ENCODE data around the gene AEBP1. TPM values are rescaled to one million over a fixed set of nuclear protein-coding genes. Genes with fewer than 3 reads are reported as not detected.

AEBP1 gene
- total RNA-seq, 2 donors from 2014 or later, result 40.4 to 219 TPM

DNA sequence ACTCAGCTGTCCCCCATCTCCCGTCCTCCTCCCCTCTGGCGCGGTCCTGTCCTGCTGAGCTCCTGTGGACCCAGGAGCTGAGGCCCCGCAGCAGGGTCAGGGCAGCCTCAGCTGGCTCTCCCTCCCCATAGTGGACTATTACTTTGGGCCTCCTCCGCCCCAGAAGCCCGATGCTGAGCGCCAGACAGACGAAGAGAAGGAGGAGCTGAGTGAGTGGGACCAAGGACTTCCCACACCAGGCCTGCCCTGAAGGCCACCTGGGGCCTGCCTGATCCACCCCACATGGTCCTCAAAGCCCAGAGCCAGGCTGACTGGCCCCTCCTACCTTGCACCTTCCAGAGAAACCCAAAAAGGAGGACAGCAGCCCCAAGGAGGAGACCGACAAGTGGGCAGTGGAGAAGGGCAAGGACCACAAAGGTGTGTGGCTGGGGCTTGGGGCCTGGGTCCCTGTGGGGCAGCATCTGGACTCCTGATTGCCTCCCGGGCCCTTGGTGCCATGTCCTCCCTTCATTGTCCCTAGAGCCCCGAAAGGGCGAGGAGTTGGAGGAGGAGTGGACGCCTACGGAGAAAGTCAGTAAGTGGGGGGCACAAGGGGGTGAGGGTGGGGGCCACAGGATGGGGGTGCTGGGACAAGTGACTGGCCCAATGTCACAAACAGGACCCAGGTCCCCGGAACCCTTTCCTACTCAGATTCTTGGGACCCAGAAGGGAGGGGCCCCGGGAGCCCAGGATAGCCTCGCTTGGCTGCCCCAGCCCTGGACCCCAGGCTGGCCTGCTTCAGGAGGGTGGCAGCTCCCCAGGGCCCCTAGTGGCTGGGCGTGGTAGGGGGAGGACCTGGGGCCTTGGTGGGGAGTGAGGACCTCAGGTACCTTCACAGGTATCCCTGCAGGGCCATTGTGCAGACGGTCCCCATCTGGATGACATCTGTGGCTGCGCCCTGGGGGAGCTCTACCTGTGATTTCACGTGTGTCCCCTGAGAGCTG lies 4.9 kb downstream of the AEBP1 start:
- no peak overlapping the region for H3K27ac ChIP-seq
- 83% methylated on average over 20 of the region's 21 CpGs for WGBS
- no peaks in the 10 kb centered on the region for H3K27me3 ChIP-seq (replicated peaks; ENCODE audit: insufficient read depth)
- no peaks in the 10 kb centered on the region for H3K9me3 ChIP-seq
- H3K4me1 ChIP-seq (replicated peaks), result no peaks in the 10 kb centered on the region
- intact Hi-C loops (cut with DNase I), result loop anchor here (10.0 kb wide), 1 partner anchor 386 kb away; the partner anchor contains the start of gene NUDCD3
- no peak overlapping the region for H3K4me3 ChIP-seq
- TF ChIP-seq POLR2A (IDR thresholded peaks at IDR 0.05) (no peak), POLR2AphosphoS5 (IDR thresholded peaks at IDR 0.05) (no peak)
- TF ChIP-seq, protein P1, sequence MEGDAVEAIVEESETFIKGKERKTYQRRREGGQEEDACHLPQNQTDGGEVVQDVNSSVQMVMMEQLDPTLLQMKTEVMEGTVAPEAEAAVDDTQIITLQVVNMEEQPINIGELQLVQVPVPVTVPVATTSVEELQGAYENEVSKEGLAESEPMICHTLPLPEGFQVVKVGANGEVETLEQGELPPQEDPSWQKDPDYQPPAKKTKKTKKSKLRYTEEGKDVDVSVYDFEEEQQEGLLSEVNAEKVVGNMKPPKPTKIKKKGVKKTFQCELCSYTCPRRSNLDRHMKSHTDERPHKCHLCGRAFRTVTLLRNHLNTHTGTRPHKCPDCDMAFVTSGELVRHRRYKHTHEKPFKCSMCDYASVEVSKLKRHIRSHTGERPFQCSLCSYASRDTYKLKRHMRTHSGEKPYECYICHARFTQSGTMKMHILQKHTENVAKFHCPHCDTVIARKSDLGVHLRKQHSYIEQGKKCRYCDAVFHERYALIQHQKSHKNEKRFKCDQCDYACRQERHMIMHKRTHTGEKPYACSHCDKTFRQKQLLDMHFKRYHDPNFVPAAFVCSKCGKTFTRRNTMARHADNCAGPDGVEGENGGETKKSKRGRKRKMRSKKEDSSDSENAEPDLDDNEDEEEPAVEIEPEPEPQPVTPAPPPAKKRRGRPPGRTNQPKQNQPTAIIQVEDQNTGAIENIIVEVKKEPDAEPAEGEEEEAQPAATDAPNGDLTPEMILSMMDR (IDR thresholded peaks at IDR 0.05), result no peak
- DNase-seq (ENCODE audit: low spot score), result no peak
- no peaks in the 10 kb centered on the region for H3K36me3 ChIP-seq

DNA sequence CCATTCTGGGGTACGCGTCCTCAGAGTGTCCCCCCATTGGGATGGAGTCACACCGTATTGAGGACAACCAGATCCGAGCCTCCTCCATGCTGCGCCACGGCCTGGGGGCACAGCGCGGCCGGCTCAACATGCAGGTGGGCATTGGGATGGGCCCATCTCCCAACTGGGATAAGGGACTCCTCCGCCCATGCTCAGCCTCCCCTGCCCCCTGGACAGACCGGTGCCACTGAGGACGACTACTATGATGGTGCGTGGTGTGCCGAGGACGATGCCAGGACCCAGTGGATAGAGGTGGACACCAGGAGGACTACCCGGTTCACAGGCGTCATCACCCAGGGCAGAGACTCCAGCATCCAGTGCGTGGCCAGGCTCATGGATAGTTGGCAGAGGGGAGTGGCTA lies 5.8 kb downstream of the AEBP1 start:
- H3K4me1 ChIP-seq (replicated peaks), result no peaks in the 10 kb centered on the region
- H3K27ac ChIP-seq, result no peak overlapping the region

DNA sequence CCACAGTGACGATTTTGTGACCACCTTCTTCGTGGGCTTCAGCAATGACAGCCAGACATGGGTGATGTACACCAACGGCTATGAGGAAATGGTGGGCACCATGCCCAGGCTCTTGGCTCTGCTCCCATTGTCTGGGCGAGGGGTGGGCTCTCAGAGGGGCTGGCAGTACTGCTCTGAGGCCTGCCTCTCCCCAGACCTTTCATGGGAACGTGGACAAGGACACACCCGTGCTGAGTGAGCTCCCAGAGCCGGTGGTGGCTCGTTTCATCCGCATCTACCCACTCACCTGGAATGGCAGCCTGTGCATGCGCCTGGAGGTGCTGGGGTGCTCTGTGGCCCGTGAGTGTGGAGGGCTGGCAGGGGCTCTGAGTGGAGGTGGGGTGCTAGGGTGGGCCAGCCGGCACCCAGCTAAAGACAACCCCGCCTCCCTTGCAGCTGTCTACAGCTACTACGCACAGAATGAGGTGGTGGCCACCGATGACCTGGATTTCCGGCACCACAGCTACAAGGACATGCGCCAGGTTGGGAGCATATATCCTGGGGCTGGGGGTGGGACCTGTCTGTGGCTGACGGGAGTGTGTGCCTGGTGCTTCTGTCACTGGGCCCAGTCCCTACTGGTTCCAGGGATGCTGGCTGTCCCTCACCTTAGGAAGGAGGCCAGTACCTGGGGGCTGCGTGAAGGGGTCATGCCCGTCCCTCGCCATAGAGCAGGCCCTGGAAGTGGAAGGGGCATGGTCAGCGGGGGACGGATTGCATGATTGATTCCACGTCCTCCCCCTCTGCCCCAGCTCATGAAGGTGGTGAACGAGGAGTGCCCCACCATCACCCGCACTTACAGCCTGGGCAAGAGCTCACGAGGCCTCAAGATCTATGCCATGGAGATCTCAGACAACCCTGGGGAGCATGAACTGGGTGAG lies 6.8 kb downstream of the AEBP1 start:
- no peaks in the 10 kb centered on the region for H3K4me1 ChIP-seq (replicated peaks)
- TF ChIP-seq, protein P1 (IDR thresholded peaks at IDR 0.05), result no peak
- TF ChIP-seq POLR2AphosphoS5 (IDR thresholded peaks at IDR 0.05), result no peak
- no peak for TF ChIP-seq POLR2A (IDR thresholded peaks at IDR 0.05)
- no peak for DNase-seq (ENCODE audit: low spot score)
- H3K4me3 ChIP-seq, result no peak overlapping the region
- 76% methylated on average over 22 of the region's 27 CpGs for WGBS
- no peaks in the 10 kb centered on the region for H3K9me3 ChIP-seq
- no peaks in the 10 kb centered on the region for H3K27me3 ChIP-seq (replicated peaks; ENCODE audit: insufficient read depth)
- no peak overlapping the region for H3K27ac ChIP-seq
- intact Hi-C loops (cut with DNase I), result no loop called here
- H3K36me3 ChIP-seq, result no peaks in the 10 kb centered on the region

More for the DNA sequence above, 5.8 kb downstream of the AEBP1 start:
- no peaks in the 10 kb centered on the region for H3K27me3 ChIP-seq (replicated peaks; ENCODE audit: insufficient read depth)
- intact Hi-C loops (cut with DNase I), result loop anchor here (10.0 kb wide), 1 partner anchor 385 kb away; the partner anchor contains the start of gene NUDCD3
- H3K4me3 ChIP-seq, result no peak overlapping the region
- no peak for DNase-seq (ENCODE audit: low spot score)
- H3K36me3 ChIP-seq, result no peaks in the 10 kb centered on the region
- no peak for TF ChIP-seq POLR2A (IDR thresholded peaks at IDR 0.05)
- TF ChIP-seq, protein P1 (IDR thresholded peaks at IDR 0.05), result no peak
- no peak for TF ChIP-seq POLR2AphosphoS5 (IDR thresholded peaks at IDR 0.05)
- WGBS, result 92% methylated on average over 18 of the region's 18 CpGs
- no peaks in the 10 kb centered on the region for H3K9me3 ChIP-seq

DNA sequence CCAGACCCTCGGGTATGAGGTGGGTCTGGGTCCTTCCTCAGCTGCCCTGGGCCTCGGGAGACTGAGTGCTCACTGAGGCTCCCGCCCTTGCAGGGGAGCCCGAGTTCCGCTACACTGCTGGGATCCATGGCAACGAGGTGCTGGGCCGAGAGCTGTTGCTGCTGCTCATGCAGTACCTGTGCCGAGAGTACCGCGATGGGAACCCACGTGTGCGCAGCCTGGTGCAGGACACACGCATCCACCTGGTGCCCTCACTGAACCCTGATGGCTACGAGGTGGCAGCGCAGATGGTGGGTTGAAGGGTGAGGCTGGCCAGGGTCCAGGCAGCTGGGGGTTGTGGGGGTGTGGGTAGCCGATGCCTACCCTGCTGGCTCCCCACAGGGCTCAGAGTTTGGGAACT lies 7.6 kb downstream of the AEBP1 start:
- no peak overlapping the region for H3K27ac ChIP-seq
- no peaks in the 10 kb centered on the region for H3K36me3 ChIP-seq
- H3K4me3 ChIP-seq, result no peak overlapping the region
- no peaks in the 10 kb centered on the region for H3K27me3 ChIP-seq (replicated peaks; ENCODE audit: insufficient read depth)
- no peak for DNase-seq (ENCODE audit: low spot score)
- H3K4me1 ChIP-seq (replicated peaks), result no peaks in the 10 kb centered on the region
- intact Hi-C loops (cut with DNase I), result no loop called here
- H3K9me3 ChIP-seq, result no peaks in the 10 kb centered on the region
- TF ChIP-seq, protein P1 (IDR thresholded peaks at IDR 0.05), result no peak
- TF ChIP-seq POLR2A (IDR thresholded peaks at IDR 0.05) (no peak), POLR2AphosphoS5 (IDR thresholded peaks at IDR 0.05) (no peak)
- WGBS, result 83% methylated on average over 16 of the region's 16 CpGs
